Muscle layer of duodenum (tissue), 2 donors: ENCODE results near the gene KCNK3.

ENCODE experiments used
- H3K27ac ChIP-seq: one replicate; pipeline ENCODE4 v1.7.0; 2013; ENCODE audit warnings: mild to moderate bottlenecking, low read length
- H3K27me3 ChIP-seq: one replicate; pipeline ENCODE4 v1.7.0; 2013; ENCODE audit warnings: low read depth, mild to moderate bottlenecking, control low read depth, low read length
- H3K36me3 ChIP-seq, 2 donors: one replicate each; pipeline ENCODE4 v1.7.0; 2013; ENCODE audit warnings: low read length in 2 of 2, control low read depth in 1 of 2, mild to moderate bottlenecking in 1 of 2; ENCODE audit not compliant: insufficient read depth in 2 of 2, control insufficient read depth in 1 of 2
- H3K4me1 ChIP-seq, 2 donors: one replicate each; pipeline ENCODE4 v1.7.0; 2013; ENCODE audit warnings: low read length in 2 of 2, mild to moderate bottlenecking in 2 of 2, control low read depth in 1 of 2, moderate library complexity in 1 of 2; ENCODE audit not compliant: insufficient read depth in 2 of 2, control insufficient read depth in 1 of 2
- H3K4me3 ChIP-seq, 2 donors: one replicate each; pipeline ENCODE4 v1.7.0; 2013; ENCODE audit warnings: low read length in 2 of 2, low read depth in 1 of 2, mild to moderate bottlenecking in 1 of 2
- H3K9me3 ChIP-seq, 2 donors: one replicate each; pipeline ENCODE4 v1.7.0; 2013; ENCODE audit warnings: low read length in 2 of 2, control low read depth in 1 of 2, mild to moderate bottlenecking in 1 of 2; ENCODE audit not compliant: control insufficient read depth in 1 of 2
- donor health status: healthy.

The KCNK3 gene

DNA sequence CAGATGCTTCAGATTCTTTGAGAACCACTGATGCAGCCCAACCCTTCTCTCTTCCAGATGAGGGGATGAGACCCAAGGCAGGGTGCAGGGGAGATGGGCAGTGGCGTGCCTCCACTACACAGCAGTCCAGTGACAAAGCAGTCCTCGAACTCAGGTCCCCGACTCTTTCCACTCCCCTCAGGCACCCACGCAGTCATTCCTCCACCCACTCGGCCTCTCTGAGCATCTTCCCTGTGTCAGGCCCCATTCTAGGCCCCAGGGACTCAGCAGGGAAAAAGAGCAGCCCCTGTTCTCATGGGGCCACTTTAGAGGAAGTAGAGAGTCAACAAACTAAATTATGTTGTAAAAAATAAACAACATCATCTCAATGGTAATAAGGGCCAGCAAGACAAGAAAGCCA is 15.2 kb downstream of the KCNK3 start:
- H3K36me3 ChIP-seq, result no peaks in the 10 kb centered on the region
- no peaks in the 10 kb centered on the region for H3K9me3 ChIP-seq
- no peak overlapping the region for H3K4me3 ChIP-seq
- no peaks in the 10 kb centered on the region for H3K27me3 ChIP-seq
- peaks cover 0 to 57% of the 10 kb centered on the region in 2 donors for H3K4me1 ChIP-seq
- no peak overlapping the region for H3K27ac ChIP-seq

- Histone ChIP-seq H3K9me3 (no peaks in the 10 kb centered on the region), H3K27me3 (no peaks in the 10 kb centered on the region), H3K27ac (no peak overlapping the region), H3K36me3 (no peaks in the 10 kb centered on the region), H3K4me3 (no peak overlapping the region), H3K4me1 (peaks cover 0 to 62% of the 10 kb centered on the region in 2 donors)
These were observed 15.9 kb downstream of the KCNK3 start for GRCh38 chr2:26708457-26708856.

GRCh38 chr2:26709323-26710110 is 17.0 kb downstream of the KCNK3 start:
- no peak overlapping the region for H3K27ac ChIP-seq

GRCh38 chr2:26710145-26710544 is 17.6 kb downstream of the KCNK3 start:
- no peaks in the 10 kb centered on the region for H3K9me3 ChIP-seq
- H3K4me1 ChIP-seq, result peaks cover 0 to 61% of the 10 kb centered on the region in 2 donors
- no peak overlapping the region for H3K4me3 ChIP-seq
- H3K36me3 ChIP-seq, result no peaks in the 10 kb centered on the region
- no peak overlapping the region for H3K27ac ChIP-seq
- no peaks in the 10 kb centered on the region for H3K27me3 ChIP-seq

More at GRCh38 chr2:26709323-26710110, 17.0 kb downstream of the KCNK3 start:
- no peaks in the 10 kb centered on the region for H3K9me3 ChIP-seq
- no peak overlapping the region for H3K4me3 ChIP-seq
- peaks cover 0 to 60% of the 10 kb centered on the region in 2 donors for H3K4me1 ChIP-seq
- H3K36me3 ChIP-seq, result no peaks in the 10 kb centered on the region
- no peaks in the 10 kb centered on the region for H3K27me3 ChIP-seq

GRCh38 chr2:26710743-26711456 is 18.4 kb downstream of the KCNK3 start:
- Histone ChIP-seq H3K4me1 (peaks cover 0 to 63% of the 10 kb centered on the region in 2 donors), H3K27ac (no peak overlapping the region), H3K27me3 (no peaks in the 10 kb centered on the region), H3K36me3 (no peaks in the 10 kb centered on the region), H3K4me3 (no peak overlapping the region), H3K9me3 (no peaks in the 10 kb centered on the region)

DNA sequence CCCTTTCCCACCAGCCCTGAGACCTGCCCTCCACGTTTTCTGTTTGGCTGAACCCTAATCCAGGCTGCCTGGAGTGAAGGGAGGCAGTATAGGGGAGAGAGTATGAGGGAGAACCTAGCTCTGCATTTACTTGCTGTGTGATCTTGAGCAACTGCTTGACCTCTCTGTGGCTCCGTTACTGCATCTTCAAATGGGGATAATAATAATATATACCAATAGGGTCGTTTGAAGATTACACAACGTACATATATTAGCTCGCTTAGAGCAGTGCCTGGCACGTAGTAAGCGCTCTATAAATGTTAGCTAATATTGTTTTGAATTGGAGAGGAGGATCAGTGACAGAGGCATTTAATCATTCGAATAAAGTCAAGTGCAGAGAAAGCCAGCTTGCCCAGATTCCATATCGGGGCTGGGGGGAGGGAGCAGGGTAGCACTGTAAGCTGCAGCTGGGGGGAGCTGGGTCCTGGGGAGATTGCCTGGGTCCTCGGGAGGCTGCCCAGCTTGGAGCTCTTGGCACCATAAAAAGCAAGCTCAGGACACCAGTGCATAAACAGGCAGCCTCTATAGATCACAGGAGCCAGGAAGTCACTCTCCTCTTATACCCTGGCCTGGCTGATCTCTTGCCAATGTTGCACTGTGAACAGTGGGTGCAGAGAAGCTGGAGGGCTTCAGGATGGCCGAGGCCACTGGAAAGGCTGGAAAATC is 19.1 kb downstream of the KCNK3 start:
- H3K9me3 ChIP-seq, result no peaks in the 10 kb centered on the region
- no peaks in the 10 kb centered on the region for H3K27me3 ChIP-seq
- no peak overlapping the region for H3K4me3 ChIP-seq
- no peak overlapping the region for H3K27ac ChIP-seq
- H3K4me1 ChIP-seq, result peaks cover 0 to 57% of the 10 kb centered on the region in 2 donors
- H3K36me3 ChIP-seq, result no peaks in the 10 kb centered on the region

- H3K4me3 ChIP-seq, result no peak overlapping the region
- H3K36me3 ChIP-seq, result no peaks in the 10 kb centered on the region
- H3K9me3 ChIP-seq, result no peaks in the 10 kb centered on the region
- H3K27me3 ChIP-seq, result no peaks in the 10 kb centered on the region
- no peak overlapping the region for H3K27ac ChIP-seq
- peaks cover 0 to 45% of the 10 kb centered on the region in 2 donors for H3K4me1 ChIP-seq
These were observed 20.3 kb downstream of the KCNK3 start for GRCh38 chr2:26712486-26713465.

DNA sequence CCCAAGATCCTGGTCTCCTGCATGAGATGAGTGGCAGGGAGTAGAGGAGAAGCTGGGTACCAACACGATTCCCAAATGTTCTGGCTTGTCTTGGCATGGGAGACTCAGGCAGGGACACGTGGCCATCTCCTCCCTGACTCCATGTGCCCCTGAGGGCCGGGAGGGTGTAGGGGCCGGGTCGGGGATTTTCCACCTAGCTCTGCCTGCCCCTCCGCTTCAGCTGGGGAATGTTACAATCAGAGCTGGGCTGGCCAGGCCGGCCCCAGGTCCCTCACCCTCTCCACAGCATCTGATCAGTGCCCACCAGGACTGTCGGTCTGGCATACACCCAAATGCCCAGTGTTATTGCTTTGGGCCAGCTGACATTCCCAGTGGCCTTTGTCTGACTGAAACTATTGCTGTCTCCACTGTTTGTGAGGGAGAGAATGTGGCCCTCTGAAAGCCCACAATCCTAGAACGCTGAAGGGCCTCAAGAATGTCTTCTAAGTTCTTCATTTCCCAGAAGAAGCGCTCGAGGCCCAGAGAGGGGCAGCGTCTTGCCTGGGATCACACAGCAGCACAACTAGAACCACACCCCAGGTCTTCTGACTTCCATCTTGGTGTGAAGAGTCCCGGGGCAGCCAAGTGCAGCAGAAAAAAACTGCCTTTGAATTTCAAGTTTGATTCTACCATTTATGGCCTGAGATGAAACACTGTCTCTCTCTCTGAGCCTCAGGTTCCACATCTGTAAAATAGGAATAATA is 23.2 kb downstream of the KCNK3 start:
- Histone ChIP-seq H3K36me3 (no peaks in the 10 kb centered on the region), H3K9me3 (no peaks in the 10 kb centered on the region), H3K4me3 (no peak overlapping the region), H3K4me1 (peaks cover 1 to 52% of the 10 kb centered on the region in 2 donors), H3K27ac (no peak overlapping the region), H3K27me3 (no peaks in the 10 kb centered on the region)

GRCh38 chr2:26716340-26716739 is 23.8 kb downstream of the KCNK3 start:
- peaks cover 8 to 52% of the 10 kb centered on the region in 2 donors for H3K4me1 ChIP-seq
- H3K36me3 ChIP-seq, result no peaks in the 10 kb centered on the region
- H3K27ac ChIP-seq, result no peak overlapping the region
- no peaks in the 10 kb centered on the region for H3K27me3 ChIP-seq
- no peaks in the 10 kb centered on the region for H3K9me3 ChIP-seq
- H3K4me3 ChIP-seq, result no peak overlapping the region

DNA sequence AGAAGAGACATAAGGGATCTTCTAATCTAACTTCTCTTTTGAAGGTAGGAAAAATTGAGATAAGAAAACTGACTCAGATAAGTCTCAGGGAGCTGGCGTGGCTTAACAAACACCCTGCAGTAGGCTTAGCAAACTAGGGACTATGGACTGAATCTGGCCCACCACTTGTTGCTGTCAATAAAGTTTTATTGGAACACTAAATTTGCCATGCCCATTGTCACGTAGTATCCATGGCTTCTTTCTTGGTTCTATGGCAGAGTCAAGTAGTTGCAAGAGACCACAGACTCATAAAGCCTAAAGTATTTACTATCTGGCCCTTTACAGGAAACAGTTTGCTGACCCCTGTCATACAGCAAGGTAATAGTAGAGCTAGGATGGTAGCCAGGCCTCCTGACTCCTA is 24.2 kb downstream of the KCNK3 start:
- H3K27me3 ChIP-seq, result no peaks in the 10 kb centered on the region
- H3K4me3 ChIP-seq, result no peak overlapping the region
- H3K4me1 ChIP-seq, result peaks cover 12 to 52% of the 10 kb centered on the region in 2 donors
- H3K9me3 ChIP-seq, result no peaks in the 10 kb centered on the region
- H3K27ac ChIP-seq, result no peak overlapping the region
- no peaks in the 10 kb centered on the region for H3K36me3 ChIP-seq
